PC-9 (cell line): ENCODE data around the gene TUFT1.

Experiments used
- EZH2 ChIP-seq: fragments of 200-600 bp; sonication (generic); IDR thresholded peaks from 2 replicates; pipeline ENCODE4 v1.8.0; 2017; ENCODE audit warnings: antibody characterized with exemption, low read depth
- TF ChIP-seq, protein P1 (sequence below): fragments of 200-600 bp; sonication (generic); conservative IDR thresholded peaks from 2 replicates; pipeline ENCODE4 v1.6.1; 2017; ENCODE audit warnings: mixed run types, antibody characterized with exemption, mild to moderate bottlenecking, moderate library complexity

DNA sequence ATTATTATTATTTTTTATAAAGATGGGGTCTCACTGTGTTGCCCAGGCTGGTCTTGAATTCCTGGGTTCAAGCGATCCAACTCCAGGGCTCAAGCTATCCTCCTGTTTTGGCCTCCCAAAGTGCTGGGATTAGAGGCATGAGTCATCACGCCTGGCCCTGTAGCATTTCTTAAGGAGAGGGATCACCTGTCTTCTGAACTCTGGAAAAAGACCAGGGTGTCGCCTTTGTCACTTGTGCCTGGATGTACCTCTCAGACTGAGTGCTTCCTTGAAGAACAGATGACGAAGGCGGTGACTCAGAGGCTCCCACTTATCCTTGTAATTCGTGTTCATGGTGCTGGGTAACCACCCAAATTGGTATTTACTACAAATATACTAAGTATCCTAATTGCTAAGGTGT lies 31.3 kb upstream of the TUFT1 start:
- TF ChIP-seq, protein P1, sequence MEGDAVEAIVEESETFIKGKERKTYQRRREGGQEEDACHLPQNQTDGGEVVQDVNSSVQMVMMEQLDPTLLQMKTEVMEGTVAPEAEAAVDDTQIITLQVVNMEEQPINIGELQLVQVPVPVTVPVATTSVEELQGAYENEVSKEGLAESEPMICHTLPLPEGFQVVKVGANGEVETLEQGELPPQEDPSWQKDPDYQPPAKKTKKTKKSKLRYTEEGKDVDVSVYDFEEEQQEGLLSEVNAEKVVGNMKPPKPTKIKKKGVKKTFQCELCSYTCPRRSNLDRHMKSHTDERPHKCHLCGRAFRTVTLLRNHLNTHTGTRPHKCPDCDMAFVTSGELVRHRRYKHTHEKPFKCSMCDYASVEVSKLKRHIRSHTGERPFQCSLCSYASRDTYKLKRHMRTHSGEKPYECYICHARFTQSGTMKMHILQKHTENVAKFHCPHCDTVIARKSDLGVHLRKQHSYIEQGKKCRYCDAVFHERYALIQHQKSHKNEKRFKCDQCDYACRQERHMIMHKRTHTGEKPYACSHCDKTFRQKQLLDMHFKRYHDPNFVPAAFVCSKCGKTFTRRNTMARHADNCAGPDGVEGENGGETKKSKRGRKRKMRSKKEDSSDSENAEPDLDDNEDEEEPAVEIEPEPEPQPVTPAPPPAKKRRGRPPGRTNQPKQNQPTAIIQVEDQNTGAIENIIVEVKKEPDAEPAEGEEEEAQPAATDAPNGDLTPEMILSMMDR, result no peak
- no peak for TF ChIP-seq EZH2
